H9 (cell line): ENCODE data around the gene CALHM4. TPM values are rescaled to one million over a fixed set of nuclear protein-coding genes. Genes with fewer than 3 reads are reported as not detected.

Experiments
- DNase-seq: peaks from one replicate; pipeline ENCODE4 v3.0.0-alpha.2; 2017
- H2AFZ ChIP-seq: one replicate; pipeline ENCODE4 v1.6.1; 2013; ENCODE audit warnings: mild to moderate bottlenecking, low read length, control low read depth, moderate library complexity
- H2AK5ac ChIP-seq: 2 replicates; pipeline ENCODE4 v1.6.1; 2013; ENCODE audit warnings: low read length, control low read depth, mixed read lengths; ENCODE audit not compliant: insufficient read length
- H2BK120ac ChIP-seq: one replicate; pipeline ENCODE4 v1.6.1; 2013; ENCODE audit warnings: low read depth, mild to moderate bottlenecking, low read length, control low read depth, inconsistent platforms; ENCODE audit not compliant: poor library complexity, severe bottlenecking
- H2BK12ac ChIP-seq: 2 replicates; pipeline ENCODE4 v1.6.1; 2013; ENCODE audit warnings: low read length, control low read depth, mixed read lengths, low read depth; ENCODE audit not compliant: insufficient read length
- H2BK15ac ChIP-seq: 2 replicates; pipeline ENCODE4 v1.6.1; 2013; ENCODE audit warnings: low read depth, low read length, control low read depth
- H2BK20ac ChIP-seq: one replicate; pipeline ENCODE4 v1.6.1; 2013; ENCODE audit warnings: low read depth, mild to moderate bottlenecking, low read length, control low read depth, inconsistent platforms; ENCODE audit not compliant: poor library complexity, severe bottlenecking
- H2BK5ac ChIP-seq: 2 replicates; pipeline ENCODE4 v1.6.1; 2013; ENCODE audit warnings: low read length, control low read depth, mixed read lengths; ENCODE audit not compliant: insufficient read length
- H3K14ac ChIP-seq: 2 replicates; pipeline ENCODE4 v1.6.1; 2013; ENCODE audit warnings: low read length, control low read depth; ENCODE audit not compliant: insufficient read depth
- H3K18ac ChIP-seq: 2 replicates; pipeline ENCODE4 v1.6.1; 2013; ENCODE audit warnings: low read depth, mild to moderate bottlenecking, mixed read lengths, low read length, control low read depth; ENCODE audit not compliant: insufficient read length
- H3K23ac ChIP-seq: 2 replicates; pipeline ENCODE4 v1.6.1; 2013; ENCODE audit warnings: low read length, control low read depth, mixed read lengths, low read depth; ENCODE audit not compliant: insufficient read length
- H3K23me2 ChIP-seq: 2 replicates; pipeline ENCODE4 v1.6.1; 2013; ENCODE audit warnings: low read depth, mild to moderate bottlenecking, mixed read lengths, low read length, control low read depth; ENCODE audit not compliant: insufficient read length, poor library complexity, severe bottlenecking
- H3K27ac ChIP-seq: 2 replicates; pipeline ENCODE4 v1.5.1; 2013; ENCODE audit warnings: low read length, control low read depth, mixed read lengths, low read depth; ENCODE audit not compliant: insufficient read length
- H3K27me3 ChIP-seq: 2 replicates; pipeline ENCODE4 v1.6.1; 2013; ENCODE audit warnings: low read length, control low read depth, inconsistent platforms; ENCODE audit not compliant: insufficient read depth
- H3K4ac ChIP-seq: 2 replicates; pipeline ENCODE4 v1.6.1; 2013; ENCODE audit warnings: low read depth, mild to moderate bottlenecking, control low read depth, inconsistent platforms, low read length, moderate library complexity
- H3K4me1 ChIP-seq: 2 replicates; pipeline ENCODE4 v1.6.1; 2013; ENCODE audit warnings: low read length, control low read depth, inconsistent platforms; ENCODE audit not compliant: insufficient read depth
- H3K4me2 ChIP-seq: 2 replicates; pipeline ENCODE4 v1.6.1; 2013; ENCODE audit warnings: low read length, control low read depth, mixed read lengths; ENCODE audit not compliant: insufficient read length, insufficient read depth
- H3K56ac ChIP-seq: 2 replicates; pipeline ENCODE4 v1.6.1; 2013; ENCODE audit warnings: low read depth, mild to moderate bottlenecking, mixed read lengths, low read length, control low read depth; ENCODE audit not compliant: insufficient read length
- H3K79me1 ChIP-seq: 2 replicates; pipeline ENCODE4 v1.6.1; 2013; ENCODE audit warnings: low read depth, mild to moderate bottlenecking, moderate library complexity, low read length, control low read depth, inconsistent platforms; ENCODE audit not compliant: insufficient read depth, poor library complexity, severe bottlenecking
- H3K79me2 ChIP-seq: 2 replicates; pipeline ENCODE4 v1.6.1; 2013; ENCODE audit warnings: low read length, control low read depth, inconsistent platforms; ENCODE audit not compliant: insufficient read depth
- H3K9ac ChIP-seq: 2 replicates; pipeline ENCODE4 v1.6.1; 2013; ENCODE audit warnings: low read length, control low read depth, mixed read lengths; ENCODE audit not compliant: insufficient read length; ENCODE audit errors: extremely low read depth
- H3K9me3 ChIP-seq: one replicate; pipeline ENCODE4 v1.6.1; 2013; ENCODE audit warnings: low read depth, low read length, inconsistent platforms; ENCODE audit not compliant: control insufficient read depth
- H3T11ph ChIP-seq: one replicate; pipeline ENCODE4 v1.6.1; 2013; ENCODE audit warnings: mild to moderate bottlenecking, low read length, control low read depth, inconsistent platforms
- H4K20me1 ChIP-seq: one replicate; pipeline ENCODE4 v1.6.1; 2013; ENCODE audit not compliant: control insufficient read depth, insufficient read length, insufficient read depth
- H4K5ac ChIP-seq: 2 replicates; pipeline ENCODE4 v1.6.1; 2013; ENCODE audit warnings: low read depth, mild to moderate bottlenecking, mixed read lengths, low read length, control low read depth; ENCODE audit not compliant: insufficient read length
- H4K8ac ChIP-seq: replicated peaks from 2 replicates; pipeline ENCODE4 v1.6.1; 2013; ENCODE audit warnings: low read length, control low read depth, mixed read lengths, low read depth; ENCODE audit not compliant: insufficient read length
- H4K91ac ChIP-seq: 2 replicates; pipeline ENCODE4 v1.6.1; 2013; ENCODE audit warnings: low read depth, mild to moderate bottlenecking, moderate library complexity, mixed read lengths, low read length, control low read depth; ENCODE audit not compliant: insufficient read length
- H3K27ac Mint-ChIP-seq, 3 experiments: 2 replicates in 2 of 3; 3 replicates in 1 of 3; pipeline ENCODE4 v1.8.0; 2020 to 2021; ENCODE audit warnings: mixed read lengths in 3 of 3, mild to moderate bottlenecking in 1 of 3, moderate library complexity in 1 of 3
- H3K27me3 Mint-ChIP-seq: 2 replicates; pipeline ENCODE4 v1.8.0; 2021; ENCODE audit warnings: low read depth, mild to moderate bottlenecking, moderate library complexity, mixed read lengths
- H3K36me3 Mint-ChIP-seq, 3 experiments: 2 replicates in 2 of 3; 3 replicates in 1 of 3; pipeline ENCODE4 v1.8.0; 2020 to 2021; ENCODE audit warnings: low read depth in 3 of 3, mixed read lengths in 3 of 3; ENCODE audit not compliant: insufficient read depth in 1 of 3
- H3K4me1 Mint-ChIP-seq, 2 experiments: 2 replicates each; pipeline ENCODE4 v1.8.0; 2020; ENCODE audit warnings: mixed read lengths in 2 of 2
- H3K4me3 Mint-ChIP-seq, 2 experiments: 2 replicates in 1 of 2; 3 replicates in 1 of 2; pipeline ENCODE4 v1.8.0; 2020 to 2021; ENCODE audit warnings: mild to moderate bottlenecking in 2 of 2, mixed read lengths in 2 of 2, moderate library complexity in 1 of 2
- H3K9me3 Mint-ChIP-seq, 2 experiments: 2 replicates in 1 of 2; 3 replicates in 1 of 2; pipeline ENCODE4 v1.8.0; 2020; ENCODE audit warnings: mild to moderate bottlenecking in 2 of 2, mixed read lengths in 2 of 2, moderate library complexity in 1 of 2
- CTCF ChIP-seq: fragments of 200-600 bp; sonication (generic); conservative IDR thresholded peaks from 3 replicates; pipeline ENCODE4 v1.8.0; 2021; ENCODE audit warnings: antibody characterized with exemption, mild to moderate bottlenecking
- WGBS: extraction: QIAGEN DNeasy Blood & Tissue Kit; methylation state at CpG from one replicate; pipeline ENCODE4 v1.1.7; 2013; ENCODE audit warnings: missing lambda C conversion rate, low lambda C conversion rate, mixed read lengths; ENCODE audit not compliant: insufficient read length; ENCODE audit errors: extremely low coverage; 5-methylcytosine and 5-hydroxymethylcytosine counted together
- total RNA-seq: library from RNA; stranded (reverse); gene quantifications from 2 replicates; pipeline ENCODE4 v1.2.1, GENCODE V29; 2021

The CALHM4 gene
- total RNA-seq, 1 experiment from 2014 or later: not detected

- Histone ChIP-seq H3K23me2 (no peaks in the 10 kb centered on the region), H3K4me2 (no peak overlapping the region), H3K18ac (no peak overlapping the region), H2BK12ac (no peak overlapping the region), H3K14ac (no peak overlapping the region), H2BK120ac (no peak overlapping the region), H4K8ac (no peak overlapping the region), H2AFZ (no peak overlapping the region), H3K79me2 (no peaks in the 10 kb centered on the region), H3T11ph (no peak overlapping the region), H3K27me3 (no peaks in the 10 kb centered on the region), H3K9ac (no peak overlapping the region), H2BK5ac (no peak overlapping the region), H3K4me1 (no peaks in the 10 kb centered on the region; the same call in 1 of the 2 replicates), H3K27ac (no peak overlapping the region), H3K79me1 (no peaks in the 10 kb centered on the region), H3K9me3 (no peaks in the 10 kb centered on the region), H3K4ac (no peak overlapping the region), H3K56ac (no peak overlapping the region), H2BK20ac (no peak overlapping the region), H3K23ac (no peak overlapping the region), H4K91ac (no peak overlapping the region), H2BK15ac (no peak overlapping the region), H4K5ac (no peak overlapping the region), H4K20me1 (no peaks in the 10 kb centered on the region), H2AK5ac (no peak overlapping the region)
- TF ChIP-seq CTCF: peak; percentile 81
- H3K36me3 Mint-ChIP-seq: no peaks in the 10 kb centered on the region
- no peak overlapping the region for H3K27ac Mint-ChIP-seq
- H3K9me3 Mint-ChIP-seq: no peaks in the 10 kb centered on the region
- H3K27me3 Mint-ChIP-seq: no peaks in the 10 kb centered on the region
- peaks cover 13 to 16% of the 10 kb centered on the region in 2 experiments for H3K4me1 Mint-ChIP-seq
- no peak overlapping the region for H3K4me3 Mint-ChIP-seq
- no CpG with 5 or more reads among the region's 4 CpGs for WGBS
- DNase-seq: no peak
These were observed 17.3 kb upstream of the CALHM4 start for GRCh38 chr6:116536216-116536621.
